Colon (tissue), 2 donors: ENCODE data around the gene STXBP5L.
"Not testable (repeated sequence)": the region's sequence is repeated elsewhere in the genome, so short reads cannot be mapped to it uniquely, and the experiment has no call there.

Source experiments
- FAIRE-seq: peaks from 2 replicates; lab custom pipeline; 2012; peaks lifted over from hg19 to GRCh38; lab: Jason Lieb, UNC
- donor health status: control.
- donor health status: control.

Gene STXBP5L

GRCh38 chr3:120908030-120908794 is at the start of gene STXBP5L:
Gene STXBP5L (plus strand): TSS chr3:120908205. CDS start chr3:120909579, 1,374 bp downstream.
- no peak for FAIRE-seq

GRCh38 chr3:120858521-120858920 is 49.5 kb upstream of the STXBP5L start:
- FAIRE-seq: no peak

- no peak for FAIRE-seq
These were observed 43.5 kb upstream of the STXBP5L start for GRCh38 chr3:120864541-120864940.

GRCh38 chr3:120875507-120875906 is 32.5 kb upstream of the STXBP5L start:
- no peak for FAIRE-seq

- no peak for FAIRE-seq
These were observed 32.0 kb upstream of the STXBP5L start for GRCh38 chr3:120875989-120876388.

GRCh38 chr3:120879411-120879810 is 28.6 kb upstream of the STXBP5L start:
- FAIRE-seq: no peak

GRCh38 chr3:120892921-120893320 is 15.1 kb upstream of the STXBP5L start:
- FAIRE-seq: no peak

GRCh38 chr3:120894316-120895057 is 13.5 kb upstream of the STXBP5L start:
- no peak for FAIRE-seq

- FAIRE-seq: not testable (repeated sequence)
These were observed 6.3 kb upstream of the STXBP5L start for GRCh38 chr3:120901716-120902115.

- FAIRE-seq: no peak
These were observed 4.8 kb upstream of the STXBP5L start for GRCh38 chr3:120903221-120903620.

- no peak for FAIRE-seq
These were observed 361 bp upstream of the STXBP5L start for GRCh38 chr3:120907659-120908029.

- no peak for FAIRE-seq
These were observed 993 bp downstream of the STXBP5L start for GRCh38 chr3:120908795-120909601.

GRCh38 chr3:120909602-120909878 is 1.5 kb downstream of the STXBP5L start:
- no peak for FAIRE-seq

GRCh38 chr3:120926146-120926545 is 18.1 kb downstream of the STXBP5L start:
- no peak for FAIRE-seq

GRCh38 chr3:120928991-120929390 is 21.0 kb downstream of the STXBP5L start:
- FAIRE-seq: no peak

- FAIRE-seq: no peak
These were observed 23.6 kb downstream of the STXBP5L start for GRCh38 chr3:120931593-120931992.

- no peak for FAIRE-seq
These were observed 48.1 kb downstream of the STXBP5L start for GRCh38 chr3:120956143-120956542.

- no peak for FAIRE-seq
These were observed 74.8 kb downstream of the STXBP5L start for GRCh38 chr3:120982608-120983320.

- no peak for FAIRE-seq
These were observed 75.3 kb downstream of the STXBP5L start for GRCh38 chr3:120983321-120983665.

- FAIRE-seq: no peak
These were observed 75.8 kb downstream of the STXBP5L start for GRCh38 chr3:120983841-120984240.

- no peak for FAIRE-seq
These were observed 77.2 kb downstream of the STXBP5L start for GRCh38 chr3:120985242-120985641.

GRCh38 chr3:120988994-120989393 is 81.0 kb downstream of the STXBP5L start:
- no peak for FAIRE-seq
